HepG2 (cell line): ENCODE data around the gene SMG7. TPM values are rescaled to one million over a fixed set of nuclear protein-coding genes. Genes with fewer than 3 reads are reported as not detected.

ENCODE experiments used
- ATAC-seq: fragments of 200-7000 bp; cut with Tn5 transposase; 3 replicates; pipeline ENCODE4 v1.9.1; 2020; ENCODE audit warnings: mild to moderate bottlenecking, moderate library complexity
- BruUV-seq: library from RNA; stranded (reverse); fragments of 400-500 nt; replicated peaks from 2 replicates; lab custom pipeline; 2021; lab: Mats Ljungman, UMichigan
- CTCF ChIA-PET: fragments of 300-600 bp; formaldehyde crosslinking; extraction: SDS; loops from one replicate; lab custom pipeline; 2021; ENCODE audit warnings: low total read pairs, inconsistent platforms, low intra/inter-chr PET ratio; lab: Yijun Ruan, JAX
- POLR2A ChIA-PET: fragments of 350-600 bp; sonication (Branson Sonifier 250); formaldehyde crosslinking; loops from one replicate; lab custom pipeline; 2020; ENCODE audit warnings: antibody characterized with exemption, inconsistent platforms; lab: Yijun Ruan, JAX
- DNase-seq: peaks from one replicate; pipeline ENCODE4 v3.0.0-alpha.2; 2015; ENCODE audit warnings: low spot score
- FAIRE-seq: peaks from 3 replicates; lab custom pipeline; 2011; peaks lifted over from hg19 to GRCh38; lab: Jason Lieb, UNC
- H2AFZ ChIP-seq: one replicate; pipeline ENCODE4 v1.6.1; 2011; ENCODE audit warnings: low read length, inconsistent platforms
- H3K27ac ChIP-seq: fragments of 300-600 bp; 3 replicates; pipeline ENCODE4 v1.8.0; 2011; ENCODE audit warnings: mixed run types, mild to moderate bottlenecking, mixed read lengths, low read length, inconsistent platforms; ENCODE audit not compliant: insufficient read depth; ENCODE audit errors: extremely low read length
- H3K27me3 ChIP-seq, 2 experiments: fragments of 200-600 bp in 1 of 2; 2 replicates in 1 of 2; 3 replicates in 1 of 2; pipeline versions ENCODE4 v1.6.0 to v1.8.0; 2011; ENCODE audit warnings: low read length in 2 of 2, mild to moderate bottlenecking in 2 of 2, moderate library complexity in 2 of 2, inconsistent platforms in 1 of 2; ENCODE audit not compliant: insufficient read depth in 2 of 2, control insufficient read depth in 1 of 2
- H3K36me3 ChIP-seq, 2 experiments: fragments of 200-600 bp in 1 of 2; replicated peaks in 1 of 2; 2 replicates in 1 of 2; 3 replicates in 1 of 2; pipeline versions ENCODE4 v1.5.1 to v1.8.0; 2011; ENCODE audit warnings: low read length in 2 of 2, inconsistent platforms in 1 of 2; ENCODE audit not compliant: insufficient read depth in 2 of 2, control insufficient read depth in 1 of 2
- H3K4me1 ChIP-seq: 2 replicates; pipeline ENCODE4 v1.5.1; 2012; ENCODE audit warnings: low read length, inconsistent platforms; ENCODE audit not compliant: insufficient read depth
- H3K4me2 ChIP-seq: 2 replicates; pipeline ENCODE4 v1.6.0; 2011; ENCODE audit warnings: low read depth, low read length, inconsistent platforms
- H3K4me3 ChIP-seq, 3 experiments: fragments of 200-600 bp in 1 of 3; sonication (generic), shearing (Covaris generic) in 1 of 3; replicated peaks in 1 of 3; 2 replicates each; pipeline ENCODE4 v1.5.1; 2011 to 2016; ENCODE audit warnings: low read length in 3 of 3, inconsistent platforms in 2 of 3, low read depth in 2 of 3, mild to moderate bottlenecking in 2 of 3, control low read depth in 1 of 3, mixed read lengths in 1 of 3; ENCODE audit not compliant: insufficient read depth in 1 of 3
- H3K79me2 ChIP-seq: one replicate; pipeline ENCODE4 v1.6.1; 2011; ENCODE audit warnings: low read length, inconsistent platforms; ENCODE audit not compliant: insufficient read depth
- H3K9ac ChIP-seq: 2 replicates; pipeline ENCODE4 v1.6.0; 2011; ENCODE audit warnings: mild to moderate bottlenecking, low read depth, low read length, inconsistent platforms; ENCODE audit not compliant: insufficient read depth
- H3K9me3 ChIP-seq: 2 replicates; pipeline ENCODE4 v1.5.1; 2012; ENCODE audit warnings: mild to moderate bottlenecking, low read length
- H4K20me1 ChIP-seq: 2 replicates; pipeline ENCODE4 v1.6.0; 2011; ENCODE audit warnings: inconsistent platforms, mild to moderate bottlenecking, low read length, moderate library complexity; ENCODE audit not compliant: insufficient read depth
- CCDC6 ChIP-seq: sonication (generic); formaldehyde crosslinking; IDR thresholded peaks from 2 replicates; pipeline ENCODE4 v1.8.1; 2022; ENCODE audit warnings: mild to moderate bottlenecking, missing genetic modification reagents, moderate library complexity
- CEBPZ ChIP-seq: IDR thresholded peaks from 2 replicates; pipeline ENCODE4 v1.6.1; 2012; ENCODE audit warnings: low read length, improper control_type of control experiment
- CHCHD3 ChIP-seq: sonication (generic); formaldehyde crosslinking; IDR thresholded peaks from 2 replicates; pipeline ENCODE4 v1.8.0; 2022; ENCODE audit warnings: mild to moderate bottlenecking, missing genetic modification reagents, moderate library complexity
- FOXA1 ChIP-seq, 2 experiments: fragments of 450-650 bp in 1 of 2; sonication (generic) in 1 of 2; formaldehyde crosslinking in 1 of 2; IDR thresholded peaks; 2 replicates each; pipeline versions ENCODE4 v1.4.0 to v1.6.1; 2016 to 2020; ENCODE audit warnings: missing genetic modification reagents in 1 of 2
- GATA4 ChIP-seq: sonication (generic); IDR thresholded peaks from 2 replicates; pipeline ENCODE4 v1.6.1; 2016; ENCODE audit warnings: antibody characterized with exemption, low read depth, borderline replicate concordance
- MBNL3 ChIP-seq: fragments of 250-450 bp; sonication (Bioruptor Pico); conservative IDR thresholded peaks from 2 replicates; pipeline ENCODE4 v1.8.0; 2022; ENCODE audit warnings: mild to moderate bottlenecking, inconsistent platforms
- RARG ChIP-seq: sonication (generic); formaldehyde crosslinking; IDR thresholded peaks from 2 replicates; pipeline ENCODE4 v1.4.0; 2020; ENCODE audit warnings: low read depth, mild to moderate bottlenecking, missing genetic modification reagents
- ZNF362 ChIP-seq: sonication (generic); formaldehyde crosslinking; IDR thresholded peaks from 2 replicates; pipeline ENCODE4 v1.4.0; 2020; ENCODE audit warnings: missing genetic modification reagents, mild to moderate bottlenecking, borderline replicate concordance
- ZNF431 ChIP-seq: sonication (generic); formaldehyde crosslinking; IDR thresholded peaks from 2 replicates; pipeline ENCODE4 v1.9.0; 2022; ENCODE audit warnings: missing genetic modification reagents, low read depth, mild to moderate bottlenecking, borderline replicate concordance
- WGBS: methylation state at CpG from one replicate; pipeline ENCODE4 v1.1.6; 2017; ENCODE audit warnings: low lambda C conversion rate; 5-methylcytosine and 5-hydroxymethylcytosine counted together
- in situ Hi-C: cut with HindIII; loops from 2 replicates; pipeline ENCODE4 v1.10.0; 2017; ENCODE audit warnings: low pct_unique_long_range_greater_than_20kb; ENCODE audit not compliant: extremely low pct_ligation_motif_present
- intact Hi-C: fragments of 100-400 bp; cut with micrococcal nuclease; formaldehyde crosslinking; loops from one replicate; pipeline ENCODE4 v1.10.0; 2022; ENCODE audit not compliant: unreplicated experiment
- polyA plus RNA-seq, 8 experiments: library from polyadenylated mRNA; depleted of rRNA in 3 of 8; stranded (reverse) in 7 of 8; unstranded in 1 of 8; fragments of >200 nt; fragmentation: Illumina TruSeq in 4 of 8; extraction: Trizol in 4 of 8; gene quantifications; 2 replicates each; pipeline versions ENCODE4 v1.2.1 to v1.2.3, GENCODE V29; 2011 to 2016; ENCODE audit warnings: low read depth in 4 of 8, missing spikeins in 1 of 8, mixed read lengths in 1 of 8; ENCODE audit not compliant: insufficient read depth in 1 of 8
- total RNA-seq, 5 experiments: library from RNA; depleted of rRNA; stranded (reverse); fragments of >200 nt; fragmentation: Illumina TruSeq; extraction: Trizol; gene quantifications; 2 replicates each; pipeline ENCODE4 v1.2.3, GENCODE V29; 2016; ENCODE audit warnings: low read depth in 1 of 5
- TF ChIP-seq, protein P1 (sequence below): sonication (generic); formaldehyde crosslinking; IDR thresholded peaks from 2 replicates; pipeline ENCODE4 v1.4.0; 2020; ENCODE audit warnings: missing genetic modification reagents
- TF ChIP-seq, protein P2 (sequence below): sonication (generic); formaldehyde crosslinking; conservative IDR thresholded peaks from 2 replicates; pipeline ENCODE4 v1.5.0; 2020; ENCODE audit warnings: missing genetic modification reagents

Gene SMG7
- total and polyA plus RNA-seq, 2 of the 13 experiments (the other 11 are each of a cell fraction or from before 2014, with no cell fraction given), result 14.9 to 27.9 TPM

DNA sequence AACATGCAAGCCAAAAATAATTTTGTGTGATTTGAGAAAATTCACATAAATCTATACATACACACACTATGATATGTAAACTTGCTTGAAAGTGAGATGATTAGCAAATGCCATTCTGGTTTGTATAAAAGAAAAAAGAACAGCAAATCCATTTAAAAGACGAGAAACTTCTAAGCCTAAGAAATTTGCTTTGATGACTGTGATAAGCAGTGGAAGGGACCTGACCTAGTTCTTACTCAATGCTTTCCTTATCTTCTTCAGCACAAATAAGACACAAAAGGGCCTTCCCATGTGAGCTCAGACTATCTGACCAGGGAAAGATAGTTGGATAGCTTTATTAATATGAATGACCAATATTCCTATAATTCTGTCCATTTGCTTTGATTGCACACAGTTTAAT, 28.8 kb upstream of the SMG7 start:
- DNase-seq (no peak), FAIRE-seq (no peak)
- no peaks in the 10 kb centered on the region for H3K4me1 ChIP-seq
- H3K27me3 ChIP-seq, result peaks cover 0 to 10% of the 10 kb centered on the region in 2 experiments; a peak in 2 of 5 replicates
- in situ Hi-C loops, result no loop called here
- no peaks in the 10 kb centered on the region for H3K79me2 ChIP-seq
- H3K36me3 ChIP-seq, result no peaks in the 10 kb centered on the region
- no peak overlapping the region for H3K9ac ChIP-seq
- H4K20me1 ChIP-seq, result no peaks in the 10 kb centered on the region
- intact Hi-C loops, result no loop called here
- H3K27ac ChIP-seq, result no peak overlapping the region
- no peak overlapping the region for H2AFZ ChIP-seq
- ChIA-PET CTCF (no interaction called here), POLR2A (no interaction called here)
- H3K9me3 ChIP-seq, result no peaks in the 10 kb centered on the region
- TF ChIP-seq CCDC6 (CRISPR knock-in tag) (no peak), FOXA1 (IDR thresholded peaks at IDR 0.05) (no peak), FOXA1 (CRISPR knock-in tag; IDR thresholded peaks at IDR 0.05) (no peak), MBNL3 (CRISPR knock-in tag) (no peak)
- TF ChIP-seq, protein P1, sequence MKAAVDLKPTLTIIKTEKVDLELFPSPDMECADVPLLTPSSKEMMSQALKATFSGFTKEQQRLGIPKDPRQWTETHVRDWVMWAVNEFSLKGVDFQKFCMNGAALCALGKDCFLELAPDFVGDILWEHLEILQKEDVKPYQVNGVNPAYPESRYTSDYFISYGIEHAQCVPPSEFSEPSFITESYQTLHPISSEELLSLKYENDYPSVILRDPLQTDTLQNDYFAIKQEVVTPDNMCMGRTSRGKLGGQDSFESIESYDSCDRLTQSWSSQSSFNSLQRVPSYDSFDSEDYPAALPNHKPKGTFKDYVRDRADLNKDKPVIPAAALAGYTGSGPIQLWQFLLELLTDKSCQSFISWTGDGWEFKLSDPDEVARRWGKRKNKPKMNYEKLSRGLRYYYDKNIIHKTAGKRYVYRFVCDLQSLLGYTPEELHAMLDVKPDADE (CRISPR knock-in tag), result no peak
- TF ChIP-seq, all 625 proteins: peak for 0
- H3K4me3 ChIP-seq, result no peak overlapping the region
- 0% methylated on average over 1 of the region's 1 CpG for WGBS
- BruUV-seq, result no TSS peak
- no peak for ATAC-seq
- no peak overlapping the region for H3K4me2 ChIP-seq

GRCh38 chr1:183444243-183444642, 28.1 kb upstream of the SMG7 start:
- no peaks in the 10 kb centered on the region for H3K79me2 ChIP-seq
- ATAC-seq (no peak), DNase-seq (no peak), FAIRE-seq (no peak)
- 33% methylated on average over 3 of the region's 3 CpGs for WGBS
- BruUV-seq, result no TSS peak
- POLR2A ChIA-PET, result no interaction called here
- H3K36me3 ChIP-seq, result no peaks in the 10 kb centered on the region
- H3K9me3 ChIP-seq, result no peaks in the 10 kb centered on the region
- in situ Hi-C loops (no loop called here), intact Hi-C loops (no loop called here)
- no peak overlapping the region for H3K9ac ChIP-seq
- no peaks in the 10 kb centered on the region for H3K4me1 ChIP-seq
- H4K20me1 ChIP-seq, result no peaks in the 10 kb centered on the region
- H3K4me3 ChIP-seq, result no peak overlapping the region
- H3K27me3 ChIP-seq, result peaks cover 0 to 10% of the 10 kb centered on the region in 2 experiments; a peak in 2 of 5 replicates
- no peak overlapping the region for H3K27ac ChIP-seq
- no peak overlapping the region for H2AFZ ChIP-seq
- H3K4me2 ChIP-seq, result no peak overlapping the region
- CTCF ChIA-PET, result no interaction called here
- no peak for TF ChIP-seq ZNF362 (CRISPR knock-in tag)
- TF ChIP-seq RARG (CRISPR knock-in tag), result no peak
- TF ChIP-seq ZNF431, result no peak
- TF ChIP-seq, protein P2, sequence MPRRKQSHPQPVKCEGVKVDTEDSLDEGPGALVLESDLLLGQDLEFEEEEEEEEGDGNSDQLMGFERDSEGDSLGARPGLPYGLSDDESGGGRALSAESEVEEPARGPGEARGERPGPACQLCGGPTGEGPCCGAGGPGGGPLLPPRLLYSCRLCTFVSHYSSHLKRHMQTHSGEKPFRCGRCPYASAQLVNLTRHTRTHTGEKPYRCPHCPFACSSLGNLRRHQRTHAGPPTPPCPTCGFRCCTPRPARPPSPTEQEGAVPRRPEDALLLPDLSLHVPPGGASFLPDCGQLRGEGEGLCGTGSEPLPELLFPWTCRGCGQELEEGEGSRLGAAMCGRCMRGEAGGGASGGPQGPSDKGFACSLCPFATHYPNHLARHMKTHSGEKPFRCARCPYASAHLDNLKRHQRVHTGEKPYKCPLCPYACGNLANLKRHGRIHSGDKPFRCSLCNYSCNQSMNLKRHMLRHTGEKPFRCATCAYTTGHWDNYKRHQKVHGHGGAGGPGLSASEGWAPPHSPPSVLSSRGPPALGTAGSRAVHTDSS, result no peak
- no peak for TF ChIP-seq CEBPZ
- TF ChIP-seq CHCHD3 (CRISPR knock-in tag), result no peak
- no peak for TF ChIP-seq GATA4
